B cell (primary cell): ENCODE measurements around the gene FAM107A. TPM values are rescaled to one million over a fixed set of nuclear protein-coding genes. Genes with fewer than 3 reads are reported as not detected.

Source experiments
- ATAC-seq: fragments of 200-7000 bp; cut with Tn5 transposase; one replicate; pipeline ENCODE4 v1.10.0; 2021; ENCODE audit warnings: low read depth, mild to moderate bottlenecking, moderate number of reproducible peaks, moderate library complexity
- CTCF ChIA-PET: fragments of 350-600 bp; sonication (Branson Sonifier 250); formaldehyde crosslinking; loops from one replicate; lab custom pipeline; 2021; ENCODE audit warnings: antibody characterized with exemption, inconsistent platforms; lab: Charles Lee
- POLR2A ChIA-PET: fragments of 350-600 bp; sonication (Branson Sonifier 250); formaldehyde crosslinking; loops from one replicate; lab custom pipeline; 2021; ENCODE audit warnings: antibody characterized with exemption; lab: Charles Lee
- DNase-seq: peaks from one replicate; pipeline ENCODE4 v3.0.0; 2013
- H2AFZ ChIP-seq: 2 replicates; pipeline ENCODE4 v1.6.1; 2012; ENCODE audit warnings: mild to moderate bottlenecking, low read depth, low read length; ENCODE audit not compliant: insufficient read depth, poor library complexity, severe bottlenecking
- H3K27ac ChIP-seq, 2 donors: 1 replicate in 1 of 2; 2 replicates in 1 of 2; pipeline ENCODE4 v1.5.1; 2012 to 2013; ENCODE audit warnings: low read length in 2 of 2, mild to moderate bottlenecking in 2 of 2, moderate library complexity in 1 of 2
- H3K27me3 ChIP-seq, 4 experiments: fragments of 200-600 bp in 1 of 4; sonication (generic) in 1 of 4; replicated peaks in 1 of 4; 1 replicate in 2 of 4; 2 replicates in 2 of 4; pipeline versions ENCODE4 v1.6.1 to v1.7.0; 2013 to 2016; ENCODE audit warnings: low read length in 3 of 4, mild to moderate bottlenecking in 2 of 4, mixed read lengths in 1 of 4, moderate library complexity in 1 of 4; ENCODE audit not compliant: insufficient read depth in 4 of 4, control insufficient read depth in 3 of 4; ENCODE audit errors: control extremely low read depth in 1 of 4
- H3K36me3 ChIP-seq, 2 experiments: replicated peaks in 1 of 2; 1 replicate in 1 of 2; 2 replicates in 1 of 2; pipeline versions ENCODE4 v1.6.1 to v1.7.1; 2013; ENCODE audit warnings: low read length in 1 of 2; ENCODE audit not compliant: insufficient read depth in 2 of 2, control insufficient read depth in 1 of 2; ENCODE audit errors: control extremely low read depth in 1 of 2, extremely low read depth in 1 of 2
- H3K4me1 ChIP-seq, 2 donors: fragments of 200-600 bp in 1 of 2; sonication (generic) in 1 of 2; 1 replicate in 1 of 2; 2 replicates in 1 of 2; pipeline versions ENCODE4 v1.5.1 to v1.6.1; 2013 to 2017; ENCODE audit warnings: low read length in 2 of 2; ENCODE audit not compliant: control insufficient read depth in 2 of 2, insufficient read depth in 2 of 2
- H3K4me2 ChIP-seq: replicated peaks from 2 replicates; pipeline ENCODE3; 2012; ENCODE audit warnings: mild to moderate bottlenecking, low read depth, low read length; ENCODE audit not compliant: poor library complexity, severe bottlenecking
- H3K4me3 ChIP-seq, 5 experiments: fragments of 200-600 bp in 1 of 5; sonication (generic) in 1 of 5; 1 replicate in 3 of 5; 2 replicates in 2 of 5; pipeline versions ENCODE4 v1.5.1 to v1.7.0; 2011 to 2016; ENCODE audit warnings: low read length in 4 of 5, mild to moderate bottlenecking in 4 of 5, low read depth in 2 of 5, control low read depth in 1 of 5, moderate library complexity in 1 of 5; ENCODE audit not compliant: insufficient read depth in 1 of 5; ENCODE audit errors: control extremely low read depth in 1 of 5, extremely low read depth in 1 of 5
- H3K79me2 ChIP-seq: fragments of 200-600 bp; sonication (generic); one replicate; pipeline ENCODE4 v1.6.0; 2016; ENCODE audit warnings: low read length; ENCODE audit not compliant: control insufficient read depth, insufficient read depth
- H3K9ac ChIP-seq: fragments of 200-600 bp; sonication (generic); 2 replicates; pipeline ENCODE4 v1.6.1; 2017; ENCODE audit warnings: mild to moderate bottlenecking, low read length, moderate library complexity
- H3K9me3 ChIP-seq, 3 donors: one replicate each; pipeline versions ENCODE4 v1.6.1 to v1.7.1; 2013; ENCODE audit warnings: low read length in 2 of 3; ENCODE audit not compliant: control insufficient read depth in 2 of 3, insufficient read depth in 1 of 3; ENCODE audit errors: control extremely low read depth in 1 of 3
- H4K20me1 ChIP-seq: 2 replicates; pipeline ENCODE4 v1.6.0; 2012; ENCODE audit warnings: mild to moderate bottlenecking, low read length; ENCODE audit not compliant: insufficient read depth, control insufficient read depth, poor library complexity, severe bottlenecking
- H3K27ac Mint-ChIP-seq: one replicate; pipeline ENCODE4 v1.8.0; 2021; ENCODE audit warnings: mixed read lengths
- H3K27me3 Mint-ChIP-seq: one replicate; pipeline ENCODE4 v1.8.0; 2021; ENCODE audit warnings: mixed read lengths
- H3K4me1 Mint-ChIP-seq: one replicate; pipeline ENCODE4 v1.8.0; 2021; ENCODE audit warnings: mixed read lengths
- H3K4me3 Mint-ChIP-seq: one replicate; pipeline ENCODE4 v1.8.0; 2021; ENCODE audit warnings: mixed read lengths
- H3K9me3 Mint-ChIP-seq: one replicate; pipeline ENCODE4 v1.8.0; 2022; ENCODE audit warnings: mixed read lengths; ENCODE audit not compliant: insufficient read depth
- CTCF ChIP-seq: fragments of 200-600 bp; IDR thresholded peaks from one replicate; pipeline ENCODE4 v1.8.0; 2022; ENCODE audit warnings: antibody characterized with exemption, mild to moderate bottlenecking
- EZH2 ChIP-seq: IDR thresholded peaks from 2 replicates; pipeline ENCODE4 v1.6.1; 2012; ENCODE audit warnings: borderline replicate concordance, low read depth, mild to moderate bottlenecking, moderate library complexity, low read length; ENCODE audit not compliant: insufficient read depth, poor library complexity, severe bottlenecking
- WGBS: methylation state at CpG from one replicate; pipeline ENCODE4 v1.1.5; 2013; ENCODE audit warnings: missing lambda C conversion rate; ENCODE audit not compliant: insufficient coverage; 5-methylcytosine and 5-hydroxymethylcytosine counted together
- intact Hi-C: fragments of 100-400 bp; cut with micrococcal nuclease; formaldehyde crosslinking; loops from one replicate; pipeline ENCODE4 v1.10.0; 2022
- polyA plus RNA-seq: library from polyadenylated mRNA; depleted of rRNA; stranded (reverse); fragments of >200 nt; gene quantifications from 2 replicates; pipeline ENCODE4 v1.2.3, GENCODE V29; 2012
- total RNA-seq, 2 donors: library from RNA; stranded (reverse); fragments of 120-200 nt in 1 of 2; gene quantifications; 1 replicate in 1 of 2; 2 replicates in 1 of 2; pipeline versions ENCODE4 v1.2.3 to v1.2.4, GENCODE V29; 2013 to 2022

The FAM107A gene
- total and polyA plus RNA-seq, 2 donors (not counting 1 experiment from before 2014, with no cell fraction given): not detected

GRCh38 chr3:58597770-58598310 lies 20.6 kb upstream of the FAM107A start:
- Histone ChIP-seq H3K79me2 (no peaks in the 10 kb centered on the region), H3K4me1 (no peaks in the 10 kb centered on the region), H3K4me3 (no peak overlapping the region), H3K27me3 (peaks cover 0 to 3% (median 0%) of the 10 kb centered on the region in 4 experiments), H3K9ac (no peak overlapping the region), H3K36me3 (no peaks in the 10 kb centered on the region), H4K20me1 (no peaks in the 10 kb centered on the region), H2AFZ (no peak overlapping the region), H3K4me2 (no peak overlapping the region), H3K9me3 (no peaks in the 10 kb centered on the region), H3K27ac (no peak overlapping the region)
- WGBS: 94% methylated on average over 6 of the region's 6 CpGs
- H3K9me3 Mint-ChIP-seq: no peaks in the 10 kb centered on the region
- ChIA-PET CTCF (interaction anchor here (0.5 to 1.1 kb wide), 2 partner anchors 44 to 381 kb away, joined by 3 read pairs; no protein-coding TSS in a partner anchor), POLR2A (no interaction called here)
- intact Hi-C loops: no loop called here
- H3K27ac Mint-ChIP-seq: no peak overlapping the region
- H3K27me3 Mint-ChIP-seq: peaks cover 8% of the 10 kb centered on the region
- DNase-seq (no peak), ATAC-seq (no peak)
- TF ChIP-seq EZH2: no peak
- no peak for TF ChIP-seq CTCF
- no peak overlapping the region for H3K4me3 Mint-ChIP-seq
- no peaks in the 10 kb centered on the region for H3K4me1 Mint-ChIP-seq

GRCh38 chr3:58596834-58597518 lies 19.8 kb upstream of the FAM107A start:
- Histone ChIP-seq H4K20me1 (no peaks in the 10 kb centered on the region), H3K9me3 (no peaks in the 10 kb centered on the region), H3K27me3 (peaks cover 0 to 3% (median 0%) of the 10 kb centered on the region in 4 experiments), H3K27ac (no peak overlapping the region), H3K4me1 (no peaks in the 10 kb centered on the region), H3K4me2 (no peak overlapping the region), H3K4me3 (no peak overlapping the region), H3K79me2 (no peaks in the 10 kb centered on the region), H2AFZ (no peak overlapping the region), H3K9ac (no peak overlapping the region), H3K36me3 (no peaks in the 10 kb centered on the region)
- DNase-seq (no peak), ATAC-seq (no peak)
- CTCF ChIA-PET: interaction anchor here (0.5 to 1.1 kb wide), 2 partner anchors 45 to 380 kb away, joined by 3 read pairs; no protein-coding TSS in a partner anchor
- WGBS: 83% methylated on average over 2 of the region's 4 CpGs
- POLR2A ChIA-PET: no interaction called here
- Mint-ChIP-seq H3K27ac (no peak overlapping the region), H3K4me1 (no peaks in the 10 kb centered on the region), H3K9me3 (no peaks in the 10 kb centered on the region), H3K4me3 (no peak overlapping the region), H3K27me3 (peaks cover 3% of the 10 kb centered on the region)
- no peak for TF ChIP-seq CTCF
- no peak for TF ChIP-seq EZH2
- intact Hi-C loops: no loop called here
